DOHH2 (cell line): ENCODE data around the gene RAB43.

ENCODE experiments used
- EZH2phosphoT487 ChIP-seq: fragments of 200-600 bp; sonication (generic); IDR thresholded peaks from 2 replicates; pipeline ENCODE4 v1.6.1; 2017; ENCODE audit warnings: borderline replicate concordance, mild to moderate bottlenecking, antibody characterized with exemption, low read length, moderate library complexity, mixed read lengths
- TF ChIP-seq, protein P1 (sequence below): fragments of 200-600 bp; sonication (generic); IDR thresholded peaks from one replicate; pipeline ENCODE4 v1.5.1; 2014; ENCODE audit warnings: antibody characterized with exemption, mild to moderate bottlenecking, low read depth, low read length; ENCODE audit not compliant: poor library complexity, severe bottlenecking

DNA sequence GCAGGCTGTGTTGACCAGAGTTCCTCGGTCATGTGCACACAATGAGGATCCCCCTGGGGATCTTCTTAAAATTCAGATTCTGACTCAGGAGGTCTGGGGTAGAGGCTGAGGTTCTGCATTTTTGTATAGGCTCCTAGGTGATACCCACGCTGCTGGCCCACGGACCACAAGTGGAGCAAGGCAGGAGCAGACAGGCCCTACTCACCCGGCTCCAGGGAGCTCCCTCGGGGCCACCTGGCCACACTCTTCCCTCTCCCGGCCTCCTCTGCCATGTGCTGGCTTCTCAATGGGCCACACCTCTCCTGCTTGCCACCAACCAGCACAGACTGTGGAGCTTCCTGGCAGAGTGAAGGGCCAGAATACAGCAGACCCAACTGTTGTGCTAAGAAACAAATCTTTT is 37.1 kb downstream of the RAB43 start:
- TF ChIP-seq, protein P1, sequence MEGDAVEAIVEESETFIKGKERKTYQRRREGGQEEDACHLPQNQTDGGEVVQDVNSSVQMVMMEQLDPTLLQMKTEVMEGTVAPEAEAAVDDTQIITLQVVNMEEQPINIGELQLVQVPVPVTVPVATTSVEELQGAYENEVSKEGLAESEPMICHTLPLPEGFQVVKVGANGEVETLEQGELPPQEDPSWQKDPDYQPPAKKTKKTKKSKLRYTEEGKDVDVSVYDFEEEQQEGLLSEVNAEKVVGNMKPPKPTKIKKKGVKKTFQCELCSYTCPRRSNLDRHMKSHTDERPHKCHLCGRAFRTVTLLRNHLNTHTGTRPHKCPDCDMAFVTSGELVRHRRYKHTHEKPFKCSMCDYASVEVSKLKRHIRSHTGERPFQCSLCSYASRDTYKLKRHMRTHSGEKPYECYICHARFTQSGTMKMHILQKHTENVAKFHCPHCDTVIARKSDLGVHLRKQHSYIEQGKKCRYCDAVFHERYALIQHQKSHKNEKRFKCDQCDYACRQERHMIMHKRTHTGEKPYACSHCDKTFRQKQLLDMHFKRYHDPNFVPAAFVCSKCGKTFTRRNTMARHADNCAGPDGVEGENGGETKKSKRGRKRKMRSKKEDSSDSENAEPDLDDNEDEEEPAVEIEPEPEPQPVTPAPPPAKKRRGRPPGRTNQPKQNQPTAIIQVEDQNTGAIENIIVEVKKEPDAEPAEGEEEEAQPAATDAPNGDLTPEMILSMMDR = no peak
- TF ChIP-seq EZH2phosphoT487 = no peak
